GM20431 (cell line): ENCODE measurements around the gene FAM110C.
"Not testable (repeated sequence)": the region's sequence is repeated elsewhere in the genome, so short reads cannot be mapped to it uniquely, and the experiment has no call there.

Experiments
- in situ Hi-C: fragments of 300-500 bp; cut with MseI, MboI; formaldehyde crosslinking; loops from one replicate; pipeline ENCODE4 v1.15.0; 2020; ENCODE audit warnings: low sequenced_read_pairs; ENCODE audit not compliant: unreplicated experiment

Gene FAM110C

DNA sequence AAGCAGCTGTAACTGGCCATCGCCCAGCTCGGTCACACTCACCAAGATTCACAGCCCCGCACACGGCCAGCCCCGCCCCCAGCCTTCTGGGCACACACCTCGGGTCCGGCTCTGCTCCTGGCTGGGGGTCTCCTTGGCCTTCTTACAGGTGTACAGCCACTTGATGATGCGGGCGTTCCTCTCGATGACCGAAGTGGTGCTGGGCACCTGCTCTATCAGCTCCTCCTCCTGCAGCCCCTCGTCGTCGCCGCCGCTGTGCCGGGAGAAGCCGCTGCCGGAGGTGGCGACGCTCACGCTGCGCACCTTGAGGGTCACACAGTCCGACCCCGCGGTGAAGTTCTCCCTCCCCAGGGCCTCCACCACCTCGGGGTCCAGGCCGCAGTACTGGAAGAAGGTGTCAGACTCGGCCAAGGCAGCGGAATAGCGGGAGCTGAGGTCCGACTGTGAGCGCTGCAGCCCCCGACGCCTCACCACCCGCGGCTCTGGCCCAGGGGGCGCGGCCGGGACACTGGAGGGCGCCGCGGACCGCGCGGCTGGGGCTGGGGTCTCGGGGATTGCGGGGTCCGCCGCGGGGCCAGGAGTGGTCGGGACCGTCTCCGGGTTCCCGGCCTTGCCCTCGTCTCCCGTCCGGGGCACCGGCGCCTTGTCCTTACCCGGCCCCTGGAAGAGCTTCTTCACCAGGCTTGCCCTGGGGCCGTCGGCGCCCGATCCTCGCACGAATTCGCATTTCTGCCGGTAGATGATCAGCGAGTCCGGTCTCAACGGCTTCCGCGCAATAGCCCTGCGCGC is 769 bp downstream of the FAM110C start:
- in situ Hi-C loops, result no loop called here

GRCh38 chr2:44748-45341 is 1.5 kb downstream of the FAM110C start:
- in situ Hi-C loops, result no loop called here

DNA sequence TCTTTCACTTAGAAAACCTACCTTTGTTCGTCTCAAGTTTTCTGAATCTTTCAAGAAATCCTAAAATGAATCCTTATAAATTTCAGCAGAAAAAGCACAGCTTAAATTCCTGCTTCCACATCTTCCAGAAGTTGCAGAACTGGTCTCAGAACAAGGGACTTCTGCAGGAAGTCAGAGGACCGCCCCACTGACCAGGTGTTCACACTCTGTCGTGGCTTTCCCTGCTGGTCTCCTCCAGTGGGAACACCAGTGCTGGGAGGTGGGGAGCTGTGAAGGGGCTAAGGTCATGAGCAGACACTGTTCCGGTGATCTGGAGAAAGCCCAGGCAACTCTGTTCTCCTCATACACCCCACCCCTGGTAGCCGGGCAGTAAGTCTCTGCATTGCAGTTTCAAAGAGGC is 3.5 kb downstream of the FAM110C start:
- in situ Hi-C loops, result no loop called here

- in situ Hi-C loops, result no loop called here
These were observed 5.8 kb downstream of the FAM110C start for GRCh38 chr2:40465-40864.

DNA sequence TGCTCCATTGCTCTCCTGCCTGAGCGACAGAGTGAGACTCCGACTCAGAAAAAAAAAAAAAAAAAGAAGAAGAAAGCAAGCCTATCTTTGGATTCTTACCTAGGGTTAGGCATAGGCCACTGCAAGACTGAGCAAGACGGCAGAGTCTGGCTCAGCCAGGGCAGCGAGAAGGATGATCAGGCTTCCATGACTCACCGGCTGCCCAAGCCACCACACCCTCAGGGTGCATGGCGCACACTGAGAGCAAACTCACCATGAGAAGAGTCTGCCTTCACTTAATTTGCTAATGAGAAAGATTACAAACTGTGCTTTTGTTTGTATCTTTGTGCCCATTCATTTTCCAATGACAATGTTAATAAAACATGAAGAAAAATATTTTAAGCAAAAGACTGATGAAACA is 8.2 kb downstream of the FAM110C start:
- in situ Hi-C loops, result no loop called here

- in situ Hi-C loops, result no loop called here
These were observed 10.0 kb downstream of the FAM110C start for GRCh38 chr2:36318-36717.

DNA sequence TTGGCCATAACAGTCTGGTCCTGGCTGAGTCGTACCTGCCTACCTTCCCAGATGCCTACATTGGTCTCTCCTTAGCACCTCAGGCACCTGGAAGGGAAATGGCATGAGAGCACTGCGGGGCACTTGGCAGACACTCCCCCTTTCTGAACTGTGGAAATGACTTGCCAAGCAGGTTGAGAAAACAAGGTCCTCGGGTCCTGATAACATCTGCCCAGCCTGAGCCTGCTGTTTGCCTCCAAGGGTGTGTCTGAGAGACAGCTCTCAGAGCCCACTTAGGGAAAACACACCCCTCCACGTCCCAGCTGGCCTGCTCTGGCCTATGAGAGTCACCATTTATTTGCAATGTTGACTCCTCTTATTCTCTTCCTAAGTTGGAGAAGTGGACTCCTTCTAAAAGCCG is 10.5 kb downstream of the FAM110C start:
- in situ Hi-C loops, result no loop called here

GRCh38 chr2:33620-34019 is 12.7 kb downstream of the FAM110C start:
- in situ Hi-C loops, result no loop called here

- in situ Hi-C loops, result no loop called here
These were observed 14.2 kb downstream of the FAM110C start for GRCh38 chr2:32068-32467.

- in situ Hi-C loops, result no loop called here
These were observed 17.1 kb downstream of the FAM110C start for GRCh38 chr2:29253-29652.

GRCh38 chr2:28406-28975 is 17.8 kb downstream of the FAM110C start:
- in situ Hi-C loops, result no loop called here

GRCh38 chr2:26891-27290 is 19.4 kb downstream of the FAM110C start:
- in situ Hi-C loops, result no loop called here

GRCh38 chr2:25543-25942 is 20.8 kb downstream of the FAM110C start:
- in situ Hi-C loops, result no loop called here

- in situ Hi-C loops, result not testable (repeated sequence)
These were observed 21.7 kb downstream of the FAM110C start for GRCh38 chr2:24591-24990.

DNA sequence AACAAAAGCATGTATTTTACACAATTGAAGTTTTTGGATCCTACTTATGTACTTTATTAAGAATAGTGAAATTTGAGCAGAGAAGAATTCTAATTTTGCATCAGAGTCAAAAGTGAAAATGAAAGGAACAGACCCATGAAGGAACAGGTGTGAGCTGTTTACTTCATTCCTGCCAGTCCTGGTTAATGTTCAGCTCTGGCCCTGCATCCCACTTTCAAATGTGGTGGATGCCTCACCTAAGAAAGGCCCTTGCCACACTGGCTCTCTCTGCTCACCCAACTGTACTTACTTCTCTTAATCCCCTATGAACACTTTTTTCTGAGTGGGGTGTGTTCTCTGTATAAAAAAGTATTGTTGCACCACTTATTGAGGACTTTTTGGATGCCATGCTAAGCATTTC is 22.2 kb downstream of the FAM110C start:
- in situ Hi-C loops, result no loop called here

DNA sequence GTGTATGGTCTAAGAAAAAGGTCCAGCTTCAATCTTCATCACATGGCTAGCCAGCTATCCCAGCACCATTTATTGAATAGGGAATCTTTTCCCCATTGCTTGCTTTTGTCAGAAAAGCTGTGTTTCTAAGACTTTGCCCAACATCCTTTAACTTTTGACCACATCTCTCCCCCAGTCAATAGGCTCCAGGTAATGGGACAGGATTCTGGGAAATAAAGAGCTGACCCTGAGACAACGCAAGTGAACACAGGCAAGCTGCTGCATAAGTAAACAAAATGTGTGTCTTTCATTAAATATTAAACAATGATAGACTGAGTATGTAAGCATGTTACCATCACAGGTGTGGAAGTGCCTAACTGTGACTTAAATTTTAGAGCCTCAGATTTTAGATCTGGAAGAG is 23.0 kb downstream of the FAM110C start:
- in situ Hi-C loops, result no loop called here

GRCh38 chr2:22244-22643 is 24.1 kb downstream of the FAM110C start:
- in situ Hi-C loops, result not testable (repeated sequence)

GRCh38 chr2:20259-20658 is 26.0 kb downstream of the FAM110C start:
- in situ Hi-C loops, result not testable (repeated sequence)

GRCh38 chr2:19505-19904 is 26.8 kb downstream of the FAM110C start:
- in situ Hi-C loops, result no loop called here

DNA sequence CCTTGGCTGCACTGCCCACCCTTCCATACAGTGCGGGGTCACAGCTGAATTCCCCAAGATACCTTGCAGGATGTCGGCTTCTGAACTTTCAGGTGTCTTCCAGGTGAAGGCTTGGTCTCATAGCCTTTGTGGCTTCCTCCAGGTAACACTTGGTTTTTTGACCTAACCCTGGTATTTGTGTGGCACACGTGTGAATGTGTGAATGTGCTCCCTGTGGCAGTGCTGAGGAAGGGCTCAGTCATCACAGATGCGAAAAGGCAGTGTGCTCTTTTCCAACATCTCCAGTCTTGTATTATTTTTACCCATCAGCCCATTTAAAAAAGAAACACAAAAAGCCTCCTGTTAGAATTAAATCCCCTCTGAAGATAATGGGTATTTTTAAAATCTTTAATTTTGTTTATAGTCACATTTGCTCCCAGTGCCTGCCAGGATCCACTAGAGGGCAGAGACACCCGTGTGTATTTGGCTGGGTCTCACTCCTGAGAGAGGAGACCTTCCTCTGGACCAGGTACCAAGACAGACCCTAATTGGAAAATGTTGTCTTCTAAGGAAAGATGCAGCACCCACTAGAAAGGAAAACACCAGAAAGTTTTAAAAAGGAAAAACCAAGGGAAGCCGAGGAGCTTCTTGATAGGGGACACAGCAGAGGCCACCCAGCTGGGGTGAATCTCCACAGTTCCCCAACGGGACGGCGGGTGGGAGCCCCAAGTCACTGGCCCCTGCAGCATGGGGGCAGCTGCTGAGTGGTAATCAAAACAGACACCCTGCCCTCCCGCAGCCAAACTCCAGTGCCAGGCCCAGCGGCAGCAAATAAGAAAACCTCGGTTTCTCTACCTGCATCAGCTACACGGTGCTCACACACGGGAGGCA is 27.7 kb downstream of the FAM110C start:
- in situ Hi-C loops, result no loop called here

GRCh38 chr2:15916-16315 is 30.4 kb downstream of the FAM110C start:
- in situ Hi-C loops, result not testable (repeated sequence)
